Hepatocyte (in vitro differentiated cells): ENCODE measurements around the gene LHB. TPM values are rescaled to one million over a fixed set of nuclear protein-coding genes. Genes with fewer than 3 reads are reported as not detected.

Source experiments
- DNase-seq: peaks from one replicate; pipeline ENCODE4 v3.0.0-alpha.2; 2016; ENCODE audit warnings: low spot score
- H2AFZ ChIP-seq: fragments of 200-600 bp; sonication (generic); 2 replicates; pipeline ENCODE4 v1.6.0; 2016; ENCODE audit warnings: antibody characterized with exemption, mild to moderate bottlenecking
- H3K27ac ChIP-seq: fragments of 200-600 bp; sonication (generic); 2 replicates; pipeline ENCODE4 v1.5.1; 2016; ENCODE audit warnings: mild to moderate bottlenecking
- H3K27me3 ChIP-seq: fragments of 200-600 bp; sonication (generic); 2 replicates; pipeline ENCODE4 v1.6.1; 2016
- H3K36me3 ChIP-seq: fragments of 200-600 bp; sonication (generic); replicated peaks from 2 replicates; pipeline ENCODE4 v1.5.1; 2016; ENCODE audit warnings: low read depth; ENCODE audit not compliant: insufficient read depth
- H3K4me1 ChIP-seq: fragments of 200-600 bp; sonication (generic); 2 replicates; pipeline ENCODE4 v1.5.1; 2016; ENCODE audit warnings: mild to moderate bottlenecking, moderate library complexity; ENCODE audit not compliant: insufficient read depth
- H3K4me2 ChIP-seq: fragments of 200-600 bp; sonication (generic); 2 replicates; pipeline ENCODE4 v1.6.0; 2016
- H3K4me3 ChIP-seq: fragments of 200-600 bp; sonication (generic); 2 replicates; pipeline ENCODE4 v1.5.1; 2016; ENCODE audit warnings: mild to moderate bottlenecking
- H3K79me2 ChIP-seq: fragments of 200-600 bp; sonication (generic); 2 replicates; pipeline ENCODE4 v1.6.0; 2017; ENCODE audit warnings: mild to moderate bottlenecking
- H3K9me2 ChIP-seq: fragments of 200-600 bp; sonication (generic); replicated peaks from 2 replicates; pipeline ENCODE4 v1.6.0; 2017; ENCODE audit warnings: mild to moderate bottlenecking; ENCODE audit not compliant: insufficient read depth
- H3K9me3 ChIP-seq: fragments of 200-600 bp; sonication (generic); 2 replicates; pipeline ENCODE4 v1.5.1; 2016; ENCODE audit warnings: low read depth, mild to moderate bottlenecking
- H4K20me1 ChIP-seq: fragments of 200-600 bp; sonication (generic); 2 replicates; pipeline ENCODE4 v1.6.0; 2016; ENCODE audit warnings: mild to moderate bottlenecking; ENCODE audit not compliant: insufficient read depth, poor library complexity, severe bottlenecking
- EZH2 ChIP-seq: fragments of 200-600 bp; sonication (generic); IDR thresholded peaks from 2 replicates; pipeline ENCODE4 v1.6.1; 2016; ENCODE audit warnings: antibody characterized with exemption, mild to moderate bottlenecking, borderline replicate concordance
- EZH2phosphoT487 ChIP-seq: fragments of 200-600 bp; sonication (generic); IDR thresholded peaks from one replicate; pipeline ENCODE4 v1.6.1; 2018; ENCODE audit warnings: antibody characterized with exemption, mild to moderate bottlenecking, low read depth, moderate library complexity; ENCODE audit not compliant: unreplicated experiment, severe bottlenecking
- WGBS: methylation state at CpG from one replicate; pipeline ENCODE4 v1.1.6; 2016; ENCODE audit warnings: low lambda C conversion rate; ENCODE audit errors: missing lambda C conversion rate; 5-methylcytosine and 5-hydroxymethylcytosine counted together
- polyA plus RNA-seq: library from polyadenylated mRNA; unstranded; fragments of >200 nt; fragmentation: Nextera tagmentation; extraction: Ambion mirVana; gene quantifications from 2 replicates; pipeline ENCODE4 v1.2.1, GENCODE V29; 2016
- total RNA-seq: library from RNA; depleted of rRNA; stranded (reverse); fragments of >200 nt; gene quantifications from 2 replicates; pipeline ENCODE4 v1.2.3, GENCODE V29; 2014
- TF ChIP-seq, protein P1 (sequence below): fragments of 200-600 bp; sonication (generic); IDR thresholded peaks from 2 replicates; pipeline ENCODE4 v1.5.1; 2016; ENCODE audit warnings: antibody characterized with exemption, mild to moderate bottlenecking; ENCODE audit not compliant: poor library complexity

The LHB gene
- total RNA-seq (not detected in 2 replicates), polyA plus RNA-seq (not detected in 2 replicates)

DNA sequence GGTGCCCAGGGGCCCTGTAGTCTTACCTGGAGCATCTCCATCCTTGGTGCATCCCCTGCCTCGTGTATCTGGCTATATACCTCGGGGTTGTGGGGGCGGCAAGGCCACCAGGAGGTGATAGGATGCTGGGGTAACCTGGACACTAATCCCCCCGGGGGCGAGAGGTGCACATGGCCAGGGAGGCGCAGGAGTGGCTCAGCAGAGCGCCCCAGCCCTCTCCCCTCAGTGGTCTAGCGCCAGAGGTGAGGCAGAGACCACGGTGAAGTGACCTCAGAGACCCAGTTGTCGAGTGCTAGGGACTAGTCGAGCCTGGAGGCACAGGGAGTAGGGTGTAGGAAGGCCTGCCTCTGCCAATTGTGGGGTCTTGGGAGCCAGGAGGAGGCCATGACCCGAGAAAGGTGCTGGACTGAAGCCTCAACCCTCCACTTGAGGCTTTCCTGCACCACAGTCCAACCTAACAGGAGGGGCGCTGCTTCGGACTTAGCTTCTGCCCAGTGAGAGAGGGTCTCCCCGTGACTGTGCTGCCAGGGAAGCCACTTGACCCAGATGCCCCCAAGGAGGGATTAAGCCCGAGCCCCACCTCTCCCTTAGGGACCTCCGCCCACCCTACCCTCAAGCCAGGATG, at the start of gene LHB:
LHB (minus strand) TSS at position 51 of the 625 bp plus-strand sequence; CDS start at position 41, 10 bp downstream.
- Histone ChIP-seq H3K9me3 (no peaks in the 10 kb centered on the region), H4K20me1 (no peaks in the 10 kb centered on the region), H2AFZ (peak within 1 kb of the TSS; percentile 6), H3K4me3 (peak within 1 kb of the TSS; percentile 36), H3K27me3 (peaks cover 27% of the 10 kb centered on the region), H3K36me3 (no peaks in the 10 kb centered on the region), H3K4me2 (peak within 1 kb of the TSS; percentile 91), H3K27ac (no peak within 1 kb of the TSS), H3K9me2 (no peaks in the 10 kb centered on the region), H3K79me2 (no peaks in the 10 kb centered on the region), H3K4me1 (peaks cover 9% of the 10 kb centered on the region)
- DNase-seq: no peak
- TF ChIP-seq EZH2 (no peak), EZH2phosphoT487 (no peak)
- TF ChIP-seq, protein P1, sequence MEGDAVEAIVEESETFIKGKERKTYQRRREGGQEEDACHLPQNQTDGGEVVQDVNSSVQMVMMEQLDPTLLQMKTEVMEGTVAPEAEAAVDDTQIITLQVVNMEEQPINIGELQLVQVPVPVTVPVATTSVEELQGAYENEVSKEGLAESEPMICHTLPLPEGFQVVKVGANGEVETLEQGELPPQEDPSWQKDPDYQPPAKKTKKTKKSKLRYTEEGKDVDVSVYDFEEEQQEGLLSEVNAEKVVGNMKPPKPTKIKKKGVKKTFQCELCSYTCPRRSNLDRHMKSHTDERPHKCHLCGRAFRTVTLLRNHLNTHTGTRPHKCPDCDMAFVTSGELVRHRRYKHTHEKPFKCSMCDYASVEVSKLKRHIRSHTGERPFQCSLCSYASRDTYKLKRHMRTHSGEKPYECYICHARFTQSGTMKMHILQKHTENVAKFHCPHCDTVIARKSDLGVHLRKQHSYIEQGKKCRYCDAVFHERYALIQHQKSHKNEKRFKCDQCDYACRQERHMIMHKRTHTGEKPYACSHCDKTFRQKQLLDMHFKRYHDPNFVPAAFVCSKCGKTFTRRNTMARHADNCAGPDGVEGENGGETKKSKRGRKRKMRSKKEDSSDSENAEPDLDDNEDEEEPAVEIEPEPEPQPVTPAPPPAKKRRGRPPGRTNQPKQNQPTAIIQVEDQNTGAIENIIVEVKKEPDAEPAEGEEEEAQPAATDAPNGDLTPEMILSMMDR: no peak
- WGBS: 77% methylated on average over 17 of the region's 17 CpGs

- no peaks in the 10 kb centered on the region for H3K36me3 ChIP-seq
- TF ChIP-seq, protein P1: no peak
- TF ChIP-seq EZH2: no peak
- no peak for TF ChIP-seq EZH2phosphoT487
- no peaks in the 10 kb centered on the region for H3K79me2 ChIP-seq
- no peaks in the 10 kb centered on the region for H3K9me3 ChIP-seq
- H2AFZ ChIP-seq: no peak overlapping the region
- no peak overlapping the region for H3K27ac ChIP-seq
- WGBS: 62% methylated on average over 9 of the region's 13 CpGs
- no peaks in the 10 kb centered on the region for H4K20me1 ChIP-seq
- H3K9me2 ChIP-seq: no peaks in the 10 kb centered on the region
- no peak overlapping the region for H3K4me2 ChIP-seq
- no peak overlapping the region for H3K4me3 ChIP-seq
- DNase-seq: no peak
- H3K4me1 ChIP-seq: peaks cover 7% of the 10 kb centered on the region
- H3K27me3 ChIP-seq: peaks cover 27% of the 10 kb centered on the region
These were observed 49.1 kb upstream of the LHB start for GRCh38 chr19:49065905-49066512.

DNA sequence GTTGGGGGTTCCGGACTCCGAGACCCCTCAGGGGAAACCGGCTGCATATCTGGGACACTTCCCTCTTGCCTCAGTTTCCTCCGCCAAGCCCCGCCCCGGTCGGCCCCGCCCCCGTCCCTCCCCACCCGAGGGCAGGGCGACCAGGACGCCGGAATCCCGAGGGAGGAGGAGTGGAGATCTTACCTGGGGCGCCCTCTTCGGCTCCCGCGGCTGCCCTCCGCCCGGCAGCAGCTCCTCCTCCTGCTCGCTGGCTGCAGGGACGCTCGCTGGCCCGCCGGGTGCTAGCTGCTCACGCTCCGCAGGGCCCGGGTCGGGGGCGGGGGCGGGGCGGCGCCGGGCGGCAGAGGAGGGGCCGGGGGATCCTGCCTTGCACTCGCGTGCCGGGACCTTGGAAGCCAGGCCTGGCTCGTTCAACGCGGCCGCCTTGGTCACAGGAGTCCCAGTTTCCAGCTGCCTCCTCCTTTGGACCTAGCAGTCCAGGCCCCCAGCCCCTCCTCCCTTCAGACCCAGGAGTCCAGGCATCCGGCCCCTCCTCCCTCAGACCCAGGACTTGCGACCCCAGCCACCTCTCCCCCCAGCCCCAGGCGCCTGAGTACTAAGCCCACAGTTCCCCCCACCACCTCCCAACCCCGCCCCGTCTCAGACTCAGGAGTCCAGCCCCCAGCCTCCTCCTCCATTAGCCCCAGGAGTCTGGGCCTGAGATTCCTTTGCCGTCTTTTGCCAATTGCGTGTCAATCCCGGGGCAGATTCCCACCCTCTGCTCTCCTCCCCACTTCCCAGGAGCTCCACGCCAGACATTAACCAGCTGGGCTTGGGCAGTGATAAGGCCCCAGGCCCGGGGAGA, 48.1 kb upstream of the LHB start, which contains the start of gene NTF4:
NTF4 (minus strand) TSS at position 51 of the 844 bp plus-strand sequence. CDS start 2,821 bp downstream, outside the sequence.
- Histone ChIP-seq H3K27me3 (peaks cover 20% of the 10 kb centered on the region), H3K36me3 (no peaks in the 10 kb centered on the region), H3K4me2 (peak within 1 kb of the TSS; percentile 91), H3K9me2 (no peaks in the 10 kb centered on the region), H3K4me1 (peaks cover 7% of the 10 kb centered on the region), H3K9me3 (no peaks in the 10 kb centered on the region), H4K20me1 (no peaks in the 10 kb centered on the region), H2AFZ (peak within 1 kb of the TSS; percentile 41), H3K4me3 (peak within 1 kb of the TSS; percentile 25), H3K27ac (peak within 1 kb of the TSS; percentile 57), H3K79me2 (no peaks in the 10 kb centered on the region)
- TF ChIP-seq EZH2phosphoT487 (no peak), EZH2 (no peak)
- TF ChIP-seq, protein P1: no peak
- DNase-seq: peak; percentile 83
- WGBS: 4% methylated on average over 34 of the region's 53 CpGs
